IPS DF 6.9 (cell line): ENCODE measurements around the gene VASH1.

Experiments
- DNase-seq: peaks from one replicate; pipeline ENCODE4 v3.0.0-alpha.2; 2013; ENCODE audit warnings: low read depth, low spot score
- H3K27ac ChIP-seq: one replicate; pipeline ENCODE4 v1.5.1; 2013; ENCODE audit warnings: low read length, control low read depth
- H3K27me3 ChIP-seq: 2 replicates; pipeline ENCODE4 v1.6.1; 2013; ENCODE audit warnings: mild to moderate bottlenecking, low read length; ENCODE audit not compliant: control insufficient read depth, insufficient read depth
- H3K36me3 ChIP-seq: 2 replicates; pipeline ENCODE4 v1.6.1; 2013; ENCODE audit warnings: low read length; ENCODE audit not compliant: control insufficient read depth, insufficient read depth
- H3K4me1 ChIP-seq: 2 replicates; pipeline ENCODE4 v1.6.1; 2013; ENCODE audit warnings: low read length; ENCODE audit not compliant: control insufficient read depth, insufficient read depth
- H3K4me3 ChIP-seq: 2 replicates; pipeline ENCODE4 v1.5.1; 2013; ENCODE audit warnings: mild to moderate bottlenecking, low read length
- H3K9me3 ChIP-seq: 2 replicates; pipeline ENCODE4 v1.6.1; 2013; ENCODE audit warnings: low read length, inconsistent platforms; ENCODE audit not compliant: control insufficient read depth, insufficient read depth
- WGBS: extraction: QIAGEN DNeasy Blood & Tissue Kit; methylation state at CpG from one replicate; pipeline ENCODE4 v1.1.7; 2013; ENCODE audit warnings: mixed read lengths, missing lambda C conversion rate; ENCODE audit not compliant: insufficient read length, insufficient coverage; 5-methylcytosine and 5-hydroxymethylcytosine counted together

The VASH1 gene

GRCh38 chr14:76779221-76780057 lies 18.2 kb downstream of the VASH1 start:
- WGBS, result no CpG with 5 or more reads among the region's 7 CpGs
- no peak overlapping the region for H3K4me3 ChIP-seq
- no peaks in the 10 kb centered on the region for H3K4me1 ChIP-seq
- H3K27ac ChIP-seq, result no peak overlapping the region
- H3K9me3 ChIP-seq, result no peaks in the 10 kb centered on the region
- no peaks in the 10 kb centered on the region; the same call in 1 of the 2 replicates for H3K36me3 ChIP-seq
- no peak for DNase-seq
- no peaks in the 10 kb centered on the region for H3K27me3 ChIP-seq

- no peaks in the 10 kb centered on the region for H3K9me3 ChIP-seq
- H3K27me3 ChIP-seq, result no peaks in the 10 kb centered on the region
- no peak overlapping the region for H3K27ac ChIP-seq
- no peaks in the 10 kb centered on the region; the same call in 1 of the 2 replicates for H3K36me3 ChIP-seq
- no CpG with 5 or more reads among the region's 2 CpGs for WGBS
- DNase-seq, result no peak
- no peaks in the 10 kb centered on the region for H3K4me1 ChIP-seq
- no peak overlapping the region for H3K4me3 ChIP-seq
Measured at GRCh38 chr14:76780058-76780345, 18.7 kb downstream of the VASH1 start.

GRCh38 chr14:76780360-76780759 lies 19.1 kb downstream of the VASH1 start:
- H3K27me3 ChIP-seq, result no peaks in the 10 kb centered on the region
- H3K27ac ChIP-seq, result no peak overlapping the region
- no peaks in the 10 kb centered on the region for H3K4me1 ChIP-seq
- no peaks in the 10 kb centered on the region; the same call in 1 of the 2 replicates for H3K36me3 ChIP-seq
- no peak overlapping the region for H3K4me3 ChIP-seq
- DNase-seq, result no peak
- no peaks in the 10 kb centered on the region for H3K9me3 ChIP-seq
- WGBS, result no CpG with 5 or more reads among the region's 5 CpGs

- H3K4me1 ChIP-seq, result no peaks in the 10 kb centered on the region
- no peaks in the 10 kb centered on the region for H3K27me3 ChIP-seq
- no peak overlapping the region for H3K4me3 ChIP-seq
- no CpG with 5 or more reads among the region's 11 CpGs for whole genome bisulfite sequencing
- no peak for DNase-seq
- H3K9me3 ChIP-seq, result no peaks in the 10 kb centered on the region
- no peak overlapping the region for H3K27ac ChIP-seq
- no peaks in the 10 kb centered on the region; the same call in 1 of the 2 replicates for H3K36me3 ChIP-seq
Measured at GRCh38 chr14:76780875-76781647, 19.8 kb downstream of the VASH1 start.

- H3K9me3 ChIP-seq, result no peaks in the 10 kb centered on the region
- H3K4me1 ChIP-seq, result no peaks in the 10 kb centered on the region
- H3K27me3 ChIP-seq, result no peaks in the 10 kb centered on the region
- no CpG with 5 or more reads among the region's 2 CpGs for WGBS
- no peak overlapping the region for H3K4me3 ChIP-seq
- no peak overlapping the region for H3K27ac ChIP-seq
- no peak for DNase-seq
- H3K36me3 ChIP-seq, result no peaks in the 10 kb centered on the region; the same call in 1 of the 2 replicates
Measured at GRCh38 chr14:76781648-76782051, 20.4 kb downstream of the VASH1 start.

GRCh38 chr14:76782115-76782884 lies 21.0 kb downstream of the VASH1 start:
- Histone ChIP-seq H3K4me3 (no peak overlapping the region), H3K4me1 (no peaks in the 10 kb centered on the region), H3K27me3 (no peaks in the 10 kb centered on the region), H3K9me3 (no peaks in the 10 kb centered on the region), H3K36me3 (no peaks in the 10 kb centered on the region; the same call in 1 of the 2 replicates), H3K27ac (no peak overlapping the region)
- DNase-seq, result no peak
- WGBS, result no CpG with 5 or more reads among the region's 10 CpGs

GRCh38 chr14:76782885-76783566 lies 21.8 kb downstream of the VASH1 start:
- no peaks in the 10 kb centered on the region for H3K9me3 ChIP-seq
- H3K4me3 ChIP-seq, result no peak overlapping the region
- H3K36me3 ChIP-seq, result peaks cover 5% of the 10 kb centered on the region; the same call in 1 of the 2 replicates
- H3K27me3 ChIP-seq, result no peaks in the 10 kb centered on the region
- no peaks in the 10 kb centered on the region for H3K4me1 ChIP-seq
- DNase-seq, result no peak
- no peak overlapping the region for H3K27ac ChIP-seq
- WGBS, result no CpG with 5 or more reads among the region's 9 CpGs

GRCh38 chr14:76784266-76784874 lies 23.1 kb downstream of the VASH1 start:
- no peak for DNase-seq
- no peaks in the 10 kb centered on the region for H3K27me3 ChIP-seq
- H3K4me1 ChIP-seq, result no peaks in the 10 kb centered on the region
- WGBS, result no CpG with 5 or more reads among the region's 6 CpGs
- no peak overlapping the region for H3K4me3 ChIP-seq
- no peak overlapping the region for H3K27ac ChIP-seq
- no peaks in the 10 kb centered on the region for H3K9me3 ChIP-seq
- H3K36me3 ChIP-seq, result peaks cover 13% of the 10 kb centered on the region; the same call in 1 of the 2 replicates

GRCh38 chr14:76784881-76785280 lies 23.6 kb downstream of the VASH1 start:
- H3K36me3 ChIP-seq, result peaks cover 13% of the 10 kb centered on the region; the same call in 1 of the 2 replicates

More at GRCh38 chr14:76784881-76785280, 23.6 kb downstream of the VASH1 start:
- WGBS, result no CpG with 5 or more reads among the region's 2 CpGs
- Histone ChIP-seq H3K27ac (no peak overlapping the region), H3K27me3 (no peaks in the 10 kb centered on the region), H3K4me1 (no peaks in the 10 kb centered on the region), H3K4me3 (no peak overlapping the region), H3K9me3 (no peaks in the 10 kb centered on the region)
- DNase-seq, result peak; percentile 72
